Measurements from ENCODE around the gene SPATA3. TPM values are rescaled to one million over a fixed set of nuclear protein-coding genes. Genes with fewer than 3 reads are reported as not detected.
A peak's percentile ranks its signal among the peaks of the same experiment; 100 is the strongest.

Gene SPATA3
- total and polyA plus RNA-seq, 2 of the 13 experiments (the other 11 are each of a cell fraction or from before 2014, with no cell fraction given) = not detected

- TF ChIP-seq ZNF512 (CRISPR knock-in tag; IDR thresholded peaks at IDR 0.05) = peak; percentile 15; the same call in 1 of the 2 replicates
- no peak for TF ChIP-seq ZBTB8A (CRISPR knock-in tag; IDR thresholded peaks at IDR 0.05; ENCODE audit: borderline replicate concordance, low read depth)
- no peak; the same call in 1 of the 2 replicates for TF ChIP-seq NR0B2 (CRISPR knock-in tag; IDR thresholded peaks at IDR 0.05)
- TF ChIP-seq ZFP82 (CRISPR knock-in tag; IDR thresholded peaks at IDR 0.05; ENCODE audit: borderline replicate concordance) = 0 out of 2 replicates have a peak, but pooled peaks have one; percentile 44
- peak; percentile 97 for TF ChIP-seq ZMYM4 (CRISPR knock-in tag; IDR thresholded peaks at IDR 0.05)
- TF ChIP-seq JARID2 (CRISPR knock-in tag; IDR thresholded peaks at IDR 0.05; ENCODE audit: insufficient replicate concordance) = no peak
- peak; percentile 75; the same call in 1 of the 2 replicates for TF ChIP-seq MTF1 (CRISPR knock-in tag; IDR thresholded peaks at IDR 0.05)
- peak; percentile 77; the same call in 1 of the 2 replicates for TF ChIP-seq FOXC1 (CRISPR knock-in tag; IDR thresholded peaks at IDR 0.05; ENCODE audit: borderline replicate concordance)
- TF ChIP-seq ZNF883 (CRISPR knock-in tag; IDR thresholded peaks at IDR 0.05; ENCODE audit: not compliant biosample characterization) = peak; percentile 87
- peak; percentile 75; the same call in 1 of the 2 replicates for TF ChIP-seq ZNF350 (CRISPR knock-in tag; IDR thresholded peaks at IDR 0.05; ENCODE audit: borderline replicate concordance, low read depth)
- TF ChIP-seq ZSCAN29 (CRISPR knock-in tag; conservative IDR thresholded peaks at IDR 0.05) = no peak
- TF ChIP-seq ZFAT (CRISPR knock-in tag; conservative IDR thresholded peaks at IDR 0.05) = no peak
- TF ChIP-seq SIX1 (CRISPR knock-in tag; IDR thresholded peaks at IDR 0.05; ENCODE audit: borderline replicate concordance) = no peak; the same call in 1 of the 2 replicates
- TF ChIP-seq FOXK2 (IDR thresholded peaks at IDR 0.05) = peak; percentile 49; the same call in 1 of the 2 replicates
- peak; percentile 85 for TF ChIP-seq AGO2 (optimal IDR thresholded peaks at IDR 0.05; ENCODE audit: low read depth, low read length)
- peak; percentile 52 for TF ChIP-seq HOMEZ (CRISPR knock-in tag; IDR thresholded peaks at IDR 0.05; ENCODE audit: low read depth)
- TF ChIP-seq AKAP8 (CRISPR knock-in tag; IDR thresholded peaks at IDR 0.05) = no peak
- TF ChIP-seq ZBTB38 (CRISPR knock-in tag; IDR thresholded peaks at IDR 0.05) = peak; percentile 67
- no peak; the same call in 1 of the 2 replicates for TF ChIP-seq ZNF503 (CRISPR knock-in tag; IDR thresholded peaks at IDR 0.05)
- TF ChIP-seq ZSCAN5A (CRISPR knock-in tag; IDR thresholded peaks at IDR 0.05; ENCODE audit: borderline replicate concordance) = no peak
- TF ChIP-seq SRY (CRISPR knock-in tag; IDR thresholded peaks at IDR 0.05) = peak; percentile 78; the same call in 1 of the 2 replicates
Observed at GRCh38 chr2:231056453-231057416, 60.8 kb downstream of the SPATA3 start, which contains the start of gene PSMD1 (continued).
